ENCODE data around the gene DNAJC22.
"Not testable (repeated sequence)": the region's sequence is repeated elsewhere in the genome, so short reads cannot be mapped to it uniquely, and the experiment has no call there.

The DNAJC22 gene

GRCh38 chr12:49346659-49347310 lies at the start of gene DNAJC22:
TSS of gene DNAJC22 (plus strand) at chr12:49346888. CDS start at chr12:49348873, 1,985 bp downstream.
- no peak for DNase-seq (ENCODE audit: low read depth)

- no peak for DNase-seq (ENCODE audit: low read depth)
Measured at GRCh38 chr12:49297695-49298060, 49.0 kb upstream of the DNAJC22 start.

GRCh38 chr12:49298160-49298559 lies 48.5 kb upstream of the DNAJC22 start:
- no peak for DNase-seq (ENCODE audit: low read depth)

GRCh38 chr12:49301760-49302159 lies 44.9 kb upstream of the DNAJC22 start:
- DNase-seq (ENCODE audit: low read depth) = no peak

GRCh38 chr12:49304161-49304560 lies 42.5 kb upstream of the DNAJC22 start:
- no peak for DNase-seq (ENCODE audit: low read depth)

- no peak for DNase-seq (ENCODE audit: low read depth)
Measured at GRCh38 chr12:49305762-49306510, 40.8 kb upstream of the DNAJC22 start.

GRCh38 chr12:49309386-49309785 lies 37.3 kb upstream of the DNAJC22 start:
- no peak for DNase-seq (ENCODE audit: low read depth)

GRCh38 chr12:49310451-49311000 lies 36.2 kb upstream of the DNAJC22 start:
- not testable (repeated sequence) for DNase-seq (ENCODE audit: low read depth)

GRCh38 chr12:49314811-49315210 lies 31.9 kb upstream of the DNAJC22 start:
- no peak for DNase-seq (ENCODE audit: low read depth)

GRCh38 chr12:49317118-49317517 lies 29.6 kb upstream of the DNAJC22 start:
- DNase-seq (ENCODE audit: low read depth) = not testable (repeated sequence)

GRCh38 chr12:49320411-49321103 lies 26.1 kb upstream of the DNAJC22 start:
- not testable (repeated sequence) for DNase-seq (ENCODE audit: low read depth)

GRCh38 chr12:49322367-49322707 lies 24.4 kb upstream of the DNAJC22 start:
- no peak for DNase-seq (ENCODE audit: low read depth)

- peak; percentile 93 for DNase-seq (ENCODE audit: low read depth)
Measured at GRCh38 chr12:49322708-49323523, 23.8 kb upstream of the DNAJC22 start, which contains the start of gene TROAP. TSS of gene TROAP (plus strand) at chr12:49323255. CDS start at chr12:49323609, 354 bp downstream.

GRCh38 chr12:49323524-49324097 lies 23.1 kb upstream of the DNAJC22 start:
- DNase-seq (ENCODE audit: low read depth) = no peak

GRCh38 chr12:49325606-49326005 lies 21.1 kb upstream of the DNAJC22 start:
- DNase-seq (ENCODE audit: low read depth) = no peak

GRCh38 chr12:49327368-49327767 lies 19.3 kb upstream of the DNAJC22 start:
- DNase-seq (ENCODE audit: low read depth) = no peak

GRCh38 chr12:49327887-49328286 lies 18.8 kb upstream of the DNAJC22 start:
- DNase-seq (ENCODE audit: low read depth) = no peak

GRCh38 chr12:49328816-49329215 lies 17.9 kb upstream of the DNAJC22 start:
- DNase-seq (ENCODE audit: low read depth) = no peak

GRCh38 chr12:49330032-49330619 lies 16.6 kb upstream of the DNAJC22 start:
- DNase-seq (ENCODE audit: low read depth) = no peak

- DNase-seq (ENCODE audit: low read depth) = no peak
Measured at GRCh38 chr12:49330631-49331379, 15.9 kb upstream of the DNAJC22 start.

All from activated T-cell treated with anti-CD3 and anti-CD28 coated beads for 1 hour (primary cell).